ENCODE measurements around the gene GADD45G.

GADD45G gene

GRCh38 chr9:89567649-89568048 lies 37.2 kb upstream of the GADD45G start:
- no peaks in the 10 kb centered on the region for H3K36me3 ChIP-seq (ENCODE audit: low read depth)
- H3K9me3 ChIP-seq (ENCODE audit: severe bottlenecking), result no peaks in the 10 kb centered on the region
- no peak overlapping the region for H3K27ac ChIP-seq (ENCODE audit: poor library complexity, severe bottlenecking)
- no peak for DNase-seq (ENCODE audit: low spot score)
- no peak for ATAC-seq (ENCODE audit: low read depth)
- no peak overlapping the region for H3K4me3 ChIP-seq (ENCODE audit: severe bottlenecking)
- no peaks in the 10 kb centered on the region for H3K27me3 ChIP-seq (ENCODE audit: insufficient read depth, poor library complexity, severe bottlenecking)
- no peak for TF ChIP-seq CTCF (IDR thresholded peaks at IDR 0.05; ENCODE audit: poor library complexity, severe bottlenecking)
- H3K4me1 ChIP-seq (ENCODE audit: insufficient read depth, poor library complexity, severe bottlenecking), result no peaks in the 10 kb centered on the region

GRCh38 chr9:89574309-89574708 lies 30.5 kb upstream of the GADD45G start:
- Histone ChIP-seq H3K4me3 (ENCODE audit: severe bottlenecking) (no peak overlapping the region), H3K36me3 (ENCODE audit: low read depth) (no peaks in the 10 kb centered on the region), H3K27me3 (ENCODE audit: insufficient read depth, poor library complexity, severe bottlenecking) (peaks cover 18% of the 10 kb centered on the region), H3K4me1 (ENCODE audit: insufficient read depth, poor library complexity, severe bottlenecking) (no peaks in the 10 kb centered on the region), H3K27ac (ENCODE audit: poor library complexity, severe bottlenecking) (no peak overlapping the region), H3K9me3 (ENCODE audit: severe bottlenecking) (no peaks in the 10 kb centered on the region)
- DNase-seq (ENCODE audit: low spot score), result no peak
- ATAC-seq (ENCODE audit: low read depth), result no peak
- TF ChIP-seq CTCF (IDR thresholded peaks at IDR 0.05; ENCODE audit: poor library complexity, severe bottlenecking), result no peak

DNA sequence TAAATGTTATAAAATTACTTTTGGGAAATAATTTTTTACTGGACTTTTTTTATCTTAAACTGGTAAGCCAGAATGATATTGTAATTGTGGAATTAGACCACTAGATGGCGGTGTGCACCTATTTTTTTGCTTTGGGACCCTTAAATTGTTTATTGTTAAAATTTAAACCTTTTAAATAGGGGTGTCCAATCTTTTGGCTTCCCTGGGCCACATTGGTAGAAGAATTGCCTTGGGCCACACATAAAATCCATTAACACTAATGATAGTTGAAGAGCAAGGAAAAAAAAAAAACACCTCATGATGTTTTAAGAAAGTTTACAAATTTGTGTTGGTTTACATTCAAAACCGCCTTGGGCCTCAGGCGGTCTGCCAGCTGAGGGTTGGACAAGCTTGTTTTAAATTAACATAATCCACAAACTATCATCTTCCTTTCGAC lies 28.4 kb upstream of the GADD45G start:
- Histone ChIP-seq H3K4me1 (ENCODE audit: insufficient read depth, poor library complexity, severe bottlenecking) (no peaks in the 10 kb centered on the region), H3K9me3 (ENCODE audit: severe bottlenecking) (no peaks in the 10 kb centered on the region), H3K27me3 (ENCODE audit: insufficient read depth, poor library complexity, severe bottlenecking) (peaks cover 18% of the 10 kb centered on the region), H3K36me3 (ENCODE audit: low read depth) (no peaks in the 10 kb centered on the region), H3K27ac (ENCODE audit: poor library complexity, severe bottlenecking) (no peak overlapping the region), H3K4me3 (ENCODE audit: severe bottlenecking) (no peak overlapping the region)
- ATAC-seq (ENCODE audit: low read depth), result no peak
- peak; percentile 87 for TF ChIP-seq CTCF (IDR thresholded peaks at IDR 0.05; ENCODE audit: poor library complexity, severe bottlenecking)
- DNase-seq (ENCODE audit: low spot score), result no peak

- DNase-seq (ENCODE audit: low spot score) (no peak), ATAC-seq (ENCODE audit: low read depth) (no peak)
- H3K9me3 ChIP-seq (ENCODE audit: severe bottlenecking), result no peaks in the 10 kb centered on the region
- no peaks in the 10 kb centered on the region for H3K36me3 ChIP-seq (ENCODE audit: low read depth)
- H3K4me1 ChIP-seq (ENCODE audit: insufficient read depth, poor library complexity, severe bottlenecking), result no peaks in the 10 kb centered on the region
- H3K27me3 ChIP-seq (ENCODE audit: insufficient read depth, poor library complexity, severe bottlenecking), result peaks cover 18% of the 10 kb centered on the region
- TF ChIP-seq CTCF (IDR thresholded peaks at IDR 0.05; ENCODE audit: poor library complexity, severe bottlenecking), result no peak
- H3K27ac ChIP-seq (ENCODE audit: poor library complexity, severe bottlenecking), result no peak overlapping the region
- no peak overlapping the region for H3K4me3 ChIP-seq (ENCODE audit: severe bottlenecking)
Measured at GRCh38 chr9:89577363-89577762, 27.4 kb upstream of the GADD45G start.

DNA sequence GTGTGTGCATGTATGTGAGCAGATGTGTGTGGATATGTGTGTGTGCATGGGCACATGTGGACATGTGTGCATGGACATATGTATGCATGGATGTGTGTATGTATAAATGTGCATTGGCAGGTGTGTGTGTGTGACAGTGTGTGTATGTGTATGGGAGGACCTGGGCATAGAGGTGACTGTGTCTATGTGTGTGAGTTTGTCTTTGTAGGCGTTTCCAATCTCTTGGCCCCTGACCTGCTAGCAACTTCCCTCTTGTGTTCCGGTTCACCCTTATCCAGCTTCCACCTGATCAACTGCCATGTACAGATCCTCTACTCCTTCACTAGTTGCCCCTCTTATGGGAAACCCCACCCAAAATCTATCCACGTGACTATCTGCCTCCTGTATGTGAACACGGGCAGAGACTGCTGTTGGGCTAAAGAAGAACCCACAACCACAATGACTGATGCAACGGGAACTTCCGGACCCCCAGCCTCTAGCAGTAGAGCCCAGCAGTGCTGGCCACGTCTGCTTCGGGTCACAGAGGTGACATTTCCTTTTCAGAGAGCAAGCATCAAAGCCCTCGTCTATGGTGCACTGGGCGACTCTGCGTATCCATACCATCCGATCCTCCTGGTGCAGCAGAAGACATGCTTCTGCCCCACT lies 24.9 kb upstream of the GADD45G start:
- Histone ChIP-seq H3K27ac (ENCODE audit: poor library complexity, severe bottlenecking) (no peak overlapping the region), H3K36me3 (ENCODE audit: low read depth) (no peaks in the 10 kb centered on the region), H3K27me3 (ENCODE audit: insufficient read depth, poor library complexity, severe bottlenecking) (peaks cover 16% of the 10 kb centered on the region), H3K4me3 (ENCODE audit: severe bottlenecking) (no peak overlapping the region), H3K4me1 (ENCODE audit: insufficient read depth, poor library complexity, severe bottlenecking) (no peaks in the 10 kb centered on the region), H3K9me3 (ENCODE audit: severe bottlenecking) (peaks cover 4% of the 10 kb centered on the region)
- ATAC-seq (ENCODE audit: low read depth) (no peak), DNase-seq (ENCODE audit: low spot score) (no peak)
- no peak for TF ChIP-seq CTCF (IDR thresholded peaks at IDR 0.05; ENCODE audit: poor library complexity, severe bottlenecking)
